Thyroid gland (tissue), 4 donors: ENCODE measurements around the gene SP3. TPM values are rescaled to one million over a fixed set of nuclear protein-coding genes. Genes with fewer than 3 reads are reported as not detected.

Experiments
- DNase-seq, 2 donors: peaks; one replicate each; pipeline ENCODE4 v3.0.0-alpha.2; 2019
- H3K27ac ChIP-seq, 3 donors: fragments of 200-600 bp; sonication (generic); 1 replicate in 2 of 3; 2 replicates in 1 of 3; pipeline ENCODE4 v1.5.1; 2016 to 2019; ENCODE audit warnings: mild to moderate bottlenecking in 1 of 3, moderate library complexity in 1 of 3
- H3K27me3 ChIP-seq: fragments of 200-600 bp; sonication (generic); one replicate; pipeline ENCODE4 v1.5.1; 2019
- H3K36me3 ChIP-seq, 2 donors: fragments of 200-600 bp; sonication (generic); one replicate each; pipeline ENCODE4 v1.5.1; 2016 to 2019
- H3K4me1 ChIP-seq, 2 donors: fragments of 200-600 bp; sonication (generic); one replicate each; pipeline ENCODE4 v1.5.1; 2017 to 2019
- H3K4me3 ChIP-seq, 3 donors: fragments of 200-600 bp; sonication (generic); replicated peaks in 1 of 3; 1 replicate in 2 of 3; 2 replicates in 1 of 3; pipeline ENCODE4 v1.5.1; 2016; ENCODE audit warnings: mild to moderate bottlenecking in 1 of 3
- H3K9me3 ChIP-seq: fragments of 200-600 bp; sonication (generic); one replicate; pipeline ENCODE4 v1.5.1; 2017
- CTCF ChIP-seq, 6 experiments: fragments of 200-600 bp in 3 of 6; fragments of 450-650 bp in 3 of 6; sonication (generic) in 3 of 6; IDR thresholded peaks; one replicate each; pipeline ENCODE4 v1.5.1; 2016 to 2019; ENCODE audit warnings: antibody characterized with exemption in 6 of 6, mild to moderate bottlenecking in 2 of 6, inconsistent platforms in 1 of 6, moderate library complexity in 1 of 6
- POLR2A ChIP-seq, 2 donors: fragments of 450-650 bp; IDR thresholded peaks; one replicate each; pipeline ENCODE4 v1.6.1; 2017; ENCODE audit warnings: antibody characterized with exemption in 2 of 2, mild to moderate bottlenecking in 2 of 2, moderate library complexity in 1 of 2
- WGBS, 2 donors: methylation state at CpG; one replicate each; pipeline ENCODE4 v1.1.5; 2017; 5-methylcytosine and 5-hydroxymethylcytosine counted together
- intact Hi-C: fragments of 100-400 bp; cut with DNase I; formaldehyde crosslinking; loops from one replicate; pipeline ENCODE4 v1.15.1; 2023
- total RNA-seq, 4 donors: library from RNA; depleted of rRNA; stranded (reverse); fragments of >200 nt; gene quantifications; one replicate each; pipeline ENCODE4 v1.2.3, GENCODE V29; 2016

The SP3 gene
- total RNA-seq, 4 donors from 2014 or later: 152 to 237 (median 186) TPM

- no peaks in the 10 kb centered on the region for H3K27me3 ChIP-seq
- no peak for TF ChIP-seq CTCF (IDR thresholded peaks at IDR 0.05)
- TF ChIP-seq POLR2A (IDR thresholded peaks at IDR 0.05): no peak
- 74 to 75% methylated on average over 4 of the region's 4 CpGs for WGBS, 2 donors
- no peak overlapping the region for H3K27ac ChIP-seq
- no peaks in the 10 kb centered on the region for H3K9me3 ChIP-seq
- H3K4me1 ChIP-seq: peaks cover 51 to 52% of the 10 kb centered on the region in 2 donors
- H3K36me3 ChIP-seq: peaks cover 12 to 15% of the 10 kb centered on the region in 2 donors
- intact Hi-C loops: no loop called here
- H3K4me3 ChIP-seq: no peak overlapping the region
- DNase-seq: no peak
Measured at GRCh38 chr2:173958198-173958846, 6.9 kb downstream of the SP3 start.

- Histone ChIP-seq H3K36me3 (peaks cover 12 to 15% of the 10 kb centered on the region in 2 donors), H3K4me1 (peaks cover 51 to 60% of the 10 kb centered on the region in 2 donors), H3K9me3 (no peaks in the 10 kb centered on the region), H3K4me3 (no peak overlapping the region), H3K27me3 (no peaks in the 10 kb centered on the region), H3K27ac (no peak overlapping the region)
- WGBS, 2 donors: 79 to 88% methylated on average over 2 of the region's 2 CpGs
- TF ChIP-seq CTCF (IDR thresholded peaks at IDR 0.05): no peak
- no peak for TF ChIP-seq POLR2A (IDR thresholded peaks at IDR 0.05)
- intact Hi-C loops: no loop called here
- DNase-seq: no peak
Measured at GRCh38 chr2:173957517-173957916, 7.7 kb downstream of the SP3 start.

GRCh38 chr2:173956454-173956853 lies 8.7 kb downstream of the SP3 start:
- TF ChIP-seq CTCF (IDR thresholded peaks at IDR 0.05) (no peak), POLR2A (IDR thresholded peaks at IDR 0.05) (no peak)
- H3K4me1 ChIP-seq: peaks cover 52 to 71% of the 10 kb centered on the region in 2 donors
- peaks cover 12 to 15% of the 10 kb centered on the region in 2 donors for H3K36me3 ChIP-seq

GRCh38 chr2:173955867-173956266 lies 9.3 kb downstream of the SP3 start:
- Histone ChIP-seq H3K9me3 (no peaks in the 10 kb centered on the region), H3K4me3 (no peak overlapping the region), H3K4me1 (peaks cover 52 to 75% of the 10 kb centered on the region in 2 donors), H3K27me3 (no peaks in the 10 kb centered on the region), H3K36me3 (peaks cover 12 to 15% of the 10 kb centered on the region in 2 donors), H3K27ac (no peak overlapping the region)
- 50 to 58% methylated on average over 2 of the region's 2 CpGs for WGBS, 2 donors
- TF ChIP-seq POLR2A (IDR thresholded peaks at IDR 0.05) (no peak), CTCF (IDR thresholded peaks at IDR 0.05) (no peak)
- DNase-seq: no peak
- intact Hi-C loops: no loop called here

More at GRCh38 chr2:173956454-173956853, 8.7 kb downstream of the SP3 start:
- no peaks in the 10 kb centered on the region for H3K27me3 ChIP-seq
- no peak overlapping the region for H3K27ac ChIP-seq
- H3K9me3 ChIP-seq: no peaks in the 10 kb centered on the region
- 75 to 78% methylated on average over 3 of the region's 3 CpGs for WGBS, 2 donors
- H3K4me3 ChIP-seq: no peak overlapping the region
- intact Hi-C loops: no loop called here
- DNase-seq: no peak

- WGBS, 2 donors: 62 to 72% methylated on average over 4 of the region's 4 CpGs
- Histone ChIP-seq H3K27me3 (no peaks in the 10 kb centered on the region), H3K4me3 (no peak overlapping the region), H3K9me3 (no peaks in the 10 kb centered on the region), H3K4me1 (peaks cover 52 to 76% of the 10 kb centered on the region in 2 donors), H3K36me3 (peaks cover 12 to 15% of the 10 kb centered on the region in 2 donors), H3K27ac (no peak overlapping the region)
- intact Hi-C loops: no loop called here
- TF ChIP-seq POLR2A (IDR thresholded peaks at IDR 0.05) (no peak), CTCF (IDR thresholded peaks at IDR 0.05) (no peak)
- DNase-seq: no peak
Measured at GRCh38 chr2:173955004-173955403, 10.2 kb downstream of the SP3 start.
